Endothelial cell of umbilical vein (primary cell): ENCODE measurements around the gene AMPH.

Source experiments
- CTCF ChIP-seq, 2 donors: IDR thresholded peaks; 1 replicate in 1 of 2; 2 replicates in 1 of 2; pipeline ENCODE4 v1.5.1; 2011; ENCODE audit warnings: low read length in 2 of 2, mild to moderate bottlenecking in 2 of 2, moderate library complexity in 2 of 2, control low read depth in 1 of 2, inconsistent platforms in 1 of 2, low read depth in 1 of 2; ENCODE audit not compliant: insufficient read depth in 1 of 2; ENCODE audit errors: extremely low read depth in 1 of 2
- FOS ChIP-seq: IDR thresholded peaks from 2 replicates; pipeline ENCODE4 v1.6.1; 2011; ENCODE audit warnings: mild to moderate bottlenecking, low read length, moderate library complexity, borderline replicate concordance; ENCODE audit not compliant: insufficient read depth
- MAX ChIP-seq: IDR thresholded peaks from 2 replicates; pipeline ENCODE4 v1.6.1; 2011; ENCODE audit not compliant: insufficient read depth, insufficient read length
- POLR2A ChIP-seq: IDR thresholded peaks from 2 replicates; pipeline ENCODE4 v1.6.1; 2012; ENCODE audit warnings: low read depth, mild to moderate bottlenecking, control low read depth, low read length
- POLR2AphosphoS5 ChIP-seq: IDR thresholded peaks from 2 replicates; pipeline ENCODE4 v1.6.1; 2012; ENCODE audit warnings: low read depth, mild to moderate bottlenecking, control low read depth, low read length, moderate library complexity; ENCODE audit not compliant: insufficient read depth

- TF ChIP-seq POLR2A (no peak), CTCF (IDR thresholded peaks at IDR 0.05; ENCODE audit: extremely low read depth in 1 of 2, insufficient read depth in 1 of 2, low read depth in 1 of 2, low read length in 2 of 2) (peak in 1 of 2 donors; percentile 6), POLR2AphosphoS5 (no peak), MAX (no peak), FOS (no peak)
These were observed 70.0 kb downstream of the AMPH start for GRCh38 chr7:38561166-38561565.
